Activated CD4-positive, alpha-beta T cell treated with anti-CD3 and anti-CD28 coated beads for 1 hour (primary cell): ENCODE results near the gene SWAP70.

Experiments
- DNase-seq: peaks from one replicate; pipeline ENCODE4 v3.0.0-alpha.2; 2020

SWAP70 gene

DNA sequence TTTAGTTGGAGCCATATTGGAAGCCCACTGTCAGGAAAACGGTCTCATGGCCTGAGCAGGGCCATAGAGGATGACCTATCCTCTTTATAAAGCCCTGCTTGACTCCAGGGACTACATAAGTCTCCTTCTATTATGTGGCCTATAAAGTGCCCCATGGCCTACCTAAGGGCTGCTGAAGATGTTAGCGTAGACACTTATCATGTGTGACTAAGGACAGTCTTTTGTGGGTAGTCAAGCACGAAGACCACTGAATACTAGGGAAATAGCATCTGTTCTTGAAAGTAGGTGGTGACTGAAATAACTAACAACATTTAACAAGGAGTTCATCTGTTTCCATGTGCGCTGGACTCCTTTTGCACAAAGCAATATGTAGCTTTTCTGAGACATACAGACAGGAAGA, 117.1 kb downstream of the SWAP70 start:
- DNase-seq: no peak

DNA sequence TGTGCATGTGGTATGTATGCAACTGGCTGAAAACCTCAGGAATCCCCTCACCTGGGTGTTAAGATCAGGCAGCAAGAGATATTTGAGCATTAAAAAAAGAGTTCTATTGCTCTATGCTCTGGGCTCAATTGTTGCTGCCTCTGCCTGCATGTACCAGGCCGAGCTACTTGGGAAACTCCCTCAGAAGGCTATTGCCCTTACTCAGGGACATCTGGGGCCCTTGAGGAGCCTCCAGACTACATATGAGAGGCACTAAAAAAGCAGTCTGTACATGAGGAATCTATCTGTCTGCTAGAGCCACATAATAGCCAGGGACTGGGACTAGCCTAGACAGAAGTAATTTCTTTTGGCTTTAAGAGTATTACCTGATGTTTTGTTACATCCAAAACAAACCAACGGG, 120.1 kb downstream of the SWAP70 start:
- no peak for DNase-seq

DNA sequence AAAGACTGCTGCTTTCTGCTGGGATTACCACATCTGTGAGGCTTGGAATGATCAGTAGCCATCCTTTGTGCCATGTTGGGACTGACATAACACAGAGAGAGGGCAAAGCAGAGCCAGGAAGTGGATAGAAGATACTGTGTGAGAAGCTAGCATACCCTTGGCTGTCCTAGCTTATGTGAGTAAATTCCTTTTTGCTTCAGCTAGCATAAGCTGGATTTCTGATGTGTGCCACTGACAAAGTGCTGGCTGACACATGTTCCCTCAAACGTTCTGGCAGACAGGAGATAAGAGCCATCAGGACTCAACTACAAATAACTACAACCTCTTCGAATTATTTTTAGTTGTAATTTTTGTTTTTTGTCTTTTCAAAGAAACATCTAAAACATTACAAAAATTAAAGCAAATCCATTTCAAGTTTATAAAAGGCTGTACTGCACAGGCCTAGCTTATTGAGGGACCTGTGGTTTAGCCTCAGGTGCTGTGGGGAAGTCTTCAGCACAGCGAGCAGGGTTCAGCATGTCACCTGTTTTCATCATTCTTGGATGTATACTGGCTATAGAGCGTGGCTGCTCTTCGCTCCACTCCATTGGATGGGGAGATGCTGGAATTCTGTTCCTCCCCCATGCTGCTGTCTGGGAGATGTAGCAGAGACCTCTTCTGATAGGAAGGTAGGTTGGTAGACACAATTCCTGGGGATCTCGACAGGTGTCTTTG, 120.9 kb downstream of the SWAP70 start:
- no peak for DNase-seq

DNA sequence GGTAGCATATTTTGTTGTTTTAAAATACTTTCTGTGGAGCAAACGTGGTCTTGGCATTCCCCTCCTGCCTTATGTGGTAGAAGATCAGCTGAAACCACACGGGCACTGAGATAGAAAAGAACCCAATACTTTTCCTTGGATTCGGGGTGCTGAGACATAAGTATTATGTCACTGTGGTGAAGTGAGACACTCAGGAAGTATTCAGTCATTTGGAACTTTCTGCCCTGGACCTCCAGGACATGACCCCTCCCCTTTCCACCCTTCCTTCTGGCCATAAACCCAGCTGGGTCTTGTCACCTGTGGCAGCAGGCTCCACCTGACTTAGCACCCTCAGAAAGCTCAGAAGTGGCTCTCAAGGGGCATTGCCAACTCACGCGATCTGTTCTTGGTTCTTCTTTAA, 123.4 kb downstream of the SWAP70 start:
- DNase-seq: no peak

DNA sequence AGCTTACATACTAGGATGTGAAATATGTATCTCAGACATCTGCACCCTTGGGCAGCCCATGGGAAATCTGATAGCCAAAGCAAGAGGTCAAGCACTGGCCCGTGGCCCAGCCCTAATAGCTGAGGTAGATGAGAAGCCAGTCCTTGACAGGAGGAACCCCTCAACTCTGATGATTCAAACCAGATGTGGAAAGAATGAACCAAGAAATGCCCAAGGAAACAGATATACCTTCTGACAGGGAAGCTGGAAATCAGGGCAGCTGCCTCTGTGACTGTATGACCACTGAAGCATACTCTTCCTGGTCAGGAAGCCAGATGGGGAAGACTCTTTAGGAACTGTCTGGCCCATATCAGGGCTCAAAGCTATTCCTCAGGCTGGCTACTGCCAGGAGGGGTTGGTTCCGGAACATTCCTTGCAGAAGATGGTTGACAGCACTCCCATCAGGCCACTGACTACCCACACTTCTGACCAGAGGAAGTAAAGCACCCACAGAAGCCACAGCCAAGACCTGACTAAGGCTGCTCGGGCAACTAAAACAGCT, 124.2 kb downstream of the SWAP70 start:
- no peak for DNase-seq

DNA sequence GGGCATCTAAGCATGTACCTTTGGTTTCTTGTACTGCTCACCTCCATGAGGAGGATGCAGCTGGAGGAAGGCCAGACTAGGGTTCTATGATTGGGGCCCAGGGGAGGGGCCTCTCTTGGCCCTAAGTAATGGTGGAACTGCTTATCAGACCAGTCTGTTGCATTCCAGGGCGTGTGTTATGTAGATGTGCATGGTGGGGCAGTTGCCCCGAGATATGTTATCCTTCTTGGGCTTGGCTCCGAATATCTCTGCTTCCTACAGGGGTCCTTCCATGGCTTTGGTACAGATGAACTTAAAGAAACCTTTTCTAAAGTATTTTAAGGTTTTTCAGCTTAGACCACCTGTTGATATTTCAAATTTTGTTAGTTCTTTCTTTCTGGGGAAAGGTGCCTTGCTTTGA, 126.0 kb downstream of the SWAP70 start:
- no peak for DNase-seq

DNA sequence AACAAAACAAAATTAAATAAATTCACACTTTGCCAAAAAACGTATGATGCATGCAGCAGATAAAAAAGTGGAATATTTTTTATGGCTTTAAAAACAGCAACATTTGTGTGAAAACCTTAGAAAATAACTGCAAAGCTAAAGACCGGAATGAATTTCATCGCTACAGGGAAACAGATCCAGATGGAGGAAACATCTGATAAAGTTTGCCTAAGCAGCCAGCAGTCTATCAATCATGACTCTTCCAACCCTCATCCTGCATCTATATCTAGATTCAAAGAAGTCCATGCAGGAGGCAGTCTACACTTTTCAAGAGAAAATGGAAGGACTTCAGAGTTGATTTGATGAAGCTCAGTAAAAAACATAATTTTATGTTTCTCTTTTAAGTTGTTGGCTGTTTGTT, 126.8 kb downstream of the SWAP70 start:
- DNase-seq: no peak

DNA sequence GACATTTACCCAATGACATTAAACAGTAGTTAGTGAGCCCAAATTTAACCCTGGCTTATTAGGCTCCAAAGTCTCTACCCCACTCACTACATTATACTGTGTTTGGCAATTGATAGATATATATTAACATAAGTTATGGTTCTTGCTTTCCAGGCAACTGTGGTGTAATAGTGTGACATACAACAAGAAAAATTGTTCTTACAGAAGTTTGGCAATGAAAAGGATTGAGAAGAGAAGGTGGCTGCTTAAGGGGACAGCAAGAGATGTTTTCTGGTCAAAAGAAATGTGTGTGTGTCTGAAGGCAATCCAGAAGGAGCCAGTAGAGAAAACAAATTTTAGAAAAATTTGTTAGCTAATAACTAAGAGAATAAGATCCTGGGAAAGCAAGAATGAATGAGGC, 132.4 kb downstream of the SWAP70 start:
- no peak for DNase-seq

DNA sequence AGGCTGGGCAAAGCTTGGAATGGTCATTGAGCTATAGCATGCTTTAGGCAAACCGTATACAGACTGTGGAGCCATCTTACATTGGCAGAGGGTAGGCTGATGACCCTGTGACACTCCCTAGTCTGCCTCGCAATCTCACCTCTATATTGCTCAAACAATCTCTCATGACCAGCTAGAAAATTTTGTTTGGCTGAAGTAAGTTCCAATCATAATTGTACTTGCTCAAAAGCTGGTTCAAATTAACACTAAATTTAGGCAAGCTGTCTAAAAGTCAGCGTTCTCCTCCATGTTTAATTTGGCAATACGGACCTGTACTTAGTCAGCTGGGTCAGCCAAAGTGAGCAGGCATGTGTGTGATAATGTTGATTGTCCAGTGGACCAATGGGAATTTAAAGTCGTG, 133.0 kb downstream of the SWAP70 start:
- no peak for DNase-seq

DNA sequence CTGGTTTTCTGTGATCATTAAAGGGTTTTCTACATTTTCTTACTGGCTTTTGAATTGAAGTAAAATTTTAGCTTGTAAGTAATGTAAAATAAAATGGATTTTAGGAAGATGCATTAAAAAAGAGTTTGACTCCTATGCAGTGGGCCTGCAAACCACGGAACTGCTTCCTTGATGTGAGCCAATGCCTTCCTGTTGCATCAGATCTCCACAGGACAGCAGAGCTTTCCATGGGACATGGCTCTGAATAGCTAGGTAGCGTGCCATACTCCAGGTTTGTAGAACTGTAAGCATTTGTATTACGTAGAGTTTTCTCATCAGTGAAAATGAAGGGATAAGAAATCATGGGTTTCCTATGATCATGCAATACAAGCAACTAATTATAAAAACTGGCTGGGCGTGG, 133.4 kb downstream of the SWAP70 start:
- no peak for DNase-seq

DNA sequence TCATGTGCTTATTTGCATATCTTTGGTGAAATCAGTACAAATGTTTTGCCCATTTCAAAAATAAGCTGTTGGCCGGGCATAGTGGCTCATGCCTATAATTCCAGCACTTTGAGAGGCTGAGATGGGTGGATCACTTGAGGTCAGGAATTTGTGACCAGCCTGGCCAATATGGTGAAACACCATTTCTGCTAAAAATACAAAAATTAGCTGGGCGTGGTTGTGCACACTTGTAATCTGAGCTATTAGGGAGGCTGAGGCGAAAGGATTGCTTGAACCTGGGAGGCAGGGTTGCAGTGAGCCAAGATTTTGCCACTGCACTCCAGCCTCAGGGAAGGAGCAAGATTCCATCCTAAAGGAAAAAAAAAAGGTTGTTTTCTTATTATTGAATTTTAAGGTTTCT, 136.0 kb downstream of the SWAP70 start:
- no peak for DNase-seq

DNA sequence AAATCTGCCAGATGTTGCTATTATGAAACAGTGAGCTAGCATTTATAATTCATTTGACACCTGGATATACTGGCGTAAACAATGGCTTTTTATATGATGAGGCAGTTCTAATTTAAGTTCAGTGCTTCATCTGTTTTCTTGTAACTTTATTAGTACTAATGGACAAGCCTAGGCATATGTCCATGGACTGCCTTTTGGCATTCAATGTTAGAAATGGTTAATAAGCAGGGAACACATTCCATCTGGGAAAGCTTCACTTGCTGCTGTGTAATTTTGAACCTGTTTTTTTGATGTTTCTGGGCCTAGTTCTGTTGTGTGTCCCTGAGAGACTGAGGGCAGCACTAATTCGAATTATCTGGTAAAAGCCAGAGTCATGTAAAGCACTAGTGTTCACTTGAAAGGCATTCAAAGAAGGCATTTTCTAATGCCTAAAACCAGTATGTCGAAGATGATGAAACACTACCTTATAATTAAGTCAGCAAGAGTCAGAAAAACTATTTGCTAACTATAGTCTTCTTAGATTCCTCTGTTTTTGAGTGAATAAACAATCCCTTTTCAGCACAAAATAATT, 138.5 kb downstream of the SWAP70 start:
- no peak for DNase-seq
